Liver (tissue), 9 donors: ENCODE results near the gene SLC8A2. TPM values are rescaled to one million over a fixed set of nuclear protein-coding genes. Genes with fewer than 3 reads are reported as not detected.
A peak's percentile ranks its signal among the peaks of the same experiment; 100 is the strongest.

Experiments
- DNase-seq: peaks from one replicate; pipeline ENCODE4 v3.0.0-alpha.2; 2017; ENCODE audit warnings: low spot score
- H3K27ac ChIP-seq, 2 donors: one replicate each; pipeline ENCODE4 v1.7.0; 2013; ENCODE audit warnings: inconsistent platforms in 2 of 2, low read length in 2 of 2, control low read depth in 1 of 2, low read depth in 1 of 2, mild to moderate bottlenecking in 1 of 2
- H3K27me3 ChIP-seq, 4 donors: one replicate each; pipeline versions ENCODE4 v1.6.1 to v1.7.0; 2013; ENCODE audit warnings: low read length in 3 of 4, inconsistent platforms in 1 of 4, mild to moderate bottlenecking in 1 of 4, moderate library complexity in 1 of 4; ENCODE audit not compliant: control insufficient read depth in 4 of 4, insufficient read depth in 4 of 4
- H3K36me3 ChIP-seq, 4 donors: one replicate each; pipeline versions ENCODE4 v1.6.1 to v1.7.0; 2013; ENCODE audit warnings: low read length in 3 of 4, mild to moderate bottlenecking in 3 of 4, low read depth in 1 of 4, moderate library complexity in 1 of 4; ENCODE audit not compliant: control insufficient read depth in 4 of 4, insufficient read depth in 3 of 4
- H3K4me1 ChIP-seq, 4 donors: one replicate each; pipeline versions ENCODE4 v1.6.1 to v1.7.0; 2013; ENCODE audit warnings: low read length in 3 of 4, mild to moderate bottlenecking in 3 of 4, moderate library complexity in 1 of 4; ENCODE audit not compliant: control insufficient read depth in 4 of 4, insufficient read depth in 4 of 4
- H3K4me3 ChIP-seq, 3 donors: one replicate each; pipeline versions ENCODE4 v1.6.1 to v1.7.0; 2013; ENCODE audit warnings: low read length in 3 of 3, control low read depth in 1 of 3, low read depth in 1 of 3, mild to moderate bottlenecking in 1 of 3
- H3K9ac ChIP-seq, 2 donors: one replicate each; pipeline ENCODE4 v1.7.0; 2013; ENCODE audit warnings: low read length in 2 of 2, mild to moderate bottlenecking in 2 of 2, moderate library complexity in 2 of 2, control low read depth in 1 of 2, low read depth in 1 of 2
- H3K9me3 ChIP-seq, 4 donors: one replicate each; pipeline versions ENCODE4 v1.6.1 to v1.7.0; 2013; ENCODE audit warnings: low read length in 3 of 4; ENCODE audit not compliant: control insufficient read depth in 4 of 4
- FOXA1 ChIP-seq: IDR thresholded peaks from 2 replicates; pipeline ENCODE4 v1.6.1; 2016; ENCODE audit warnings: antibody characterized with exemption
- FOXA2 ChIP-seq: IDR thresholded peaks from 2 replicates; pipeline ENCODE4 v1.6.1; 2016; ENCODE audit warnings: antibody characterized with exemption
- GABPA ChIP-seq, 2 donors: IDR thresholded peaks in 1 of 2; conservative IDR thresholded peaks in 1 of 2; 2 replicates each; pipeline ENCODE4 v1.6.1; 2016; ENCODE audit warnings: antibody characterized with exemption in 2 of 2, mild to moderate bottlenecking in 1 of 2, moderate library complexity in 1 of 2
- HNF4A ChIP-seq, 2 donors: conservative IDR thresholded peaks; 2 replicates each; pipeline ENCODE4 v1.6.1; 2016; ENCODE audit warnings: antibody characterized with exemption in 2 of 2, mild to moderate bottlenecking in 2 of 2
- HNF4G ChIP-seq: IDR thresholded peaks from 2 replicates; pipeline ENCODE4 v1.6.1; 2016; ENCODE audit warnings: antibody characterized with exemption
- JUND ChIP-seq, 2 donors: IDR thresholded peaks; 2 replicates each; pipeline ENCODE4 v1.6.1; 2016; ENCODE audit warnings: antibody characterized with exemption in 2 of 2
- MAX ChIP-seq: IDR thresholded peaks from 2 replicates; pipeline ENCODE4 v1.6.1; 2016; ENCODE audit warnings: antibody characterized with exemption
- NR2F2 ChIP-seq: IDR thresholded peaks from 2 replicates; pipeline ENCODE4 v1.6.1; 2016; ENCODE audit warnings: antibody characterized with exemption
- RAD21 ChIP-seq, 2 donors: IDR thresholded peaks; 2 replicates each; pipeline ENCODE4 v1.6.1; 2016; ENCODE audit warnings: antibody characterized with exemption in 2 of 2, mild to moderate bottlenecking in 2 of 2
- RXRA ChIP-seq, 2 donors: IDR thresholded peaks; 2 replicates each; pipeline ENCODE4 v1.6.1; 2017 to 2018; ENCODE audit warnings: antibody characterized with exemption in 2 of 2, mild to moderate bottlenecking in 1 of 2
- SP1 ChIP-seq: IDR thresholded peaks from 2 replicates; pipeline ENCODE4 v1.6.1; 2018; ENCODE audit warnings: antibody characterized with exemption, mild to moderate bottlenecking
- TAF1 ChIP-seq: conservative IDR thresholded peaks from 2 replicates; pipeline ENCODE4 v1.6.1; 2016; ENCODE audit warnings: antibody characterized with exemption, mild to moderate bottlenecking
- YY1 ChIP-seq: IDR thresholded peaks from 2 replicates; pipeline ENCODE4 v1.6.1; 2016; ENCODE audit warnings: antibody characterized with exemption, mild to moderate bottlenecking
- ZBTB33 ChIP-seq: IDR thresholded peaks from 2 replicates; pipeline ENCODE4 v1.6.1; 2016; ENCODE audit warnings: antibody characterized with exemption
- WGBS: extraction: QIAGEN DNeasy Blood & Tissue Kit; methylation state at CpG from one replicate; pipeline ENCODE4 v1.1.7; 2013; 5-methylcytosine and 5-hydroxymethylcytosine counted together
- polyA plus RNA-seq, 2 donors: library from polyadenylated mRNA; stranded (reverse) in 1 of 2; unstranded in 1 of 2; fragments of 200-250 nt in 1 of 2; fragments of >200 nt in 1 of 2; fragmentation: Nextera tagmentation in 1 of 2; extraction: Ambion mirVana in 1 of 2; gene quantifications; one replicate each; pipeline versions ENCODE4 v1.2.1 to v1.2.3, GENCODE V29; 2013 to 2015
- total RNA-seq, 2 donors: library from RNA; depleted of rRNA; stranded (reverse); fragments of >200 nt; gene quantifications; one replicate each; pipeline ENCODE4 v1.2.3, GENCODE V29; 2014
- TF ChIP-seq, protein P1 (sequence below): IDR thresholded peaks from 2 replicates; pipeline ENCODE4 v1.6.1; 2016; ENCODE audit warnings: antibody characterized with exemption, mild to moderate bottlenecking
- TF ChIP-seq, protein P2 (sequence below): IDR thresholded peaks from 2 replicates; pipeline ENCODE4 v1.6.1; 2016; ENCODE audit warnings: antibody characterized with exemption
- TF ChIP-seq, protein P3 (sequence below): fragments of 150-350 bp; IDR thresholded peaks from 2 replicates; pipeline ENCODE4 v1.5.1; 2017; ENCODE audit warnings: improper control_type of control experiment, low read depth, low read length; ENCODE audit not compliant: missing input control
- donor health status: healthy.
- donor health status: healthy.
- donor health status: healthy.
- donor health status: healthy.
- donor health status: healthy.

Gene SLC8A2
- total and polyA plus RNA-seq, 4 donors, result 0.01 to 0.25 TPM; not detected in 2

DNA sequence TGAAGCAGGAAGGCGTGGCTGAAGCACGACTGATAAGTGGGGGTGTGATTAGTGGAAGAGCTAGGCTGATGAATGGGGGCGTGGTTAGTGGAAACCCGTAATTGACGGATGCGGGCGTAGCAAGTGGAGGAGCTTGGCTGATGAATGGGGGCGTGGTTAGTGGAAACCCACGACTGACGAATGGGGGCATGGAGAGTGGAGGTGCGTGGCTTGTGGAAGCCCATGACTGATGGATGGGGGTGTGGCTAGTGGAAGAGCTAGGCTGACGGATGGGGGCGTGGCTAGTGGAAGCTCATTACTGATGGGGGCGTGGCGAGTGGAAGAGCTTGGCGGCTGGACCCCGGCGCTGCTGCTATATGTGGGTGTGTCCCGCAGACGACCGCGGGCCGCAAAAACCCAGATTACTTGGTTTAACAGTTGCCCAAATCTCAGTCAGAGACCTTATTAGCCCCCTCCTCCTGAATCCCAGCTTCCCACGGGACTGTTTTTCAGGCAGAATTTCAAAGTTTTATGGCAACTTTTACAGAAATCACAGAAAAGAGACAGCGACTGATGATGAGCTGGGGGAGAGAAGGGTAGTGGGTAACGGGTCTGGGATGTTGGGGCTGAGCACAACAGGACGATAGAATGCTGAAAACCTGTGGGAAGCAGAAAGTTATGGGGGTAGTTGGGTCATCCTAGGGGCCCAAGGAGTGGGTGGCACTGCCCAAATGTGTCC lies 43.4 kb downstream of the SLC8A2 start:
- Histone ChIP-seq H3K9ac (no peak overlapping the region), H3K4me3 (no peak overlapping the region), H3K27ac (no peak overlapping the region), H3K27me3 (peaks cover 0 to 9% (median 4%) of the 10 kb centered on the region in 4 donors), H3K36me3 (no peaks in the 10 kb centered on the region), H3K9me3 (no peaks in the 10 kb centered on the region), H3K4me1 (peaks cover 2 to 10% (median 5%) of the 10 kb centered on the region in 4 donors)
- no peak for TF ChIP-seq SP1
- no peak for TF ChIP-seq NR2F2
- no peak for TF ChIP-seq ZBTB33
- no peak for TF ChIP-seq TAF1
- TF ChIP-seq JUND (IDR thresholded peaks at IDR 0.05), result no peak
- TF ChIP-seq RXRA (IDR thresholded peaks at IDR 0.05), result no peak
- no peak for TF ChIP-seq RAD21 (IDR thresholded peaks at IDR 0.05)
- TF ChIP-seq, protein P1, sequence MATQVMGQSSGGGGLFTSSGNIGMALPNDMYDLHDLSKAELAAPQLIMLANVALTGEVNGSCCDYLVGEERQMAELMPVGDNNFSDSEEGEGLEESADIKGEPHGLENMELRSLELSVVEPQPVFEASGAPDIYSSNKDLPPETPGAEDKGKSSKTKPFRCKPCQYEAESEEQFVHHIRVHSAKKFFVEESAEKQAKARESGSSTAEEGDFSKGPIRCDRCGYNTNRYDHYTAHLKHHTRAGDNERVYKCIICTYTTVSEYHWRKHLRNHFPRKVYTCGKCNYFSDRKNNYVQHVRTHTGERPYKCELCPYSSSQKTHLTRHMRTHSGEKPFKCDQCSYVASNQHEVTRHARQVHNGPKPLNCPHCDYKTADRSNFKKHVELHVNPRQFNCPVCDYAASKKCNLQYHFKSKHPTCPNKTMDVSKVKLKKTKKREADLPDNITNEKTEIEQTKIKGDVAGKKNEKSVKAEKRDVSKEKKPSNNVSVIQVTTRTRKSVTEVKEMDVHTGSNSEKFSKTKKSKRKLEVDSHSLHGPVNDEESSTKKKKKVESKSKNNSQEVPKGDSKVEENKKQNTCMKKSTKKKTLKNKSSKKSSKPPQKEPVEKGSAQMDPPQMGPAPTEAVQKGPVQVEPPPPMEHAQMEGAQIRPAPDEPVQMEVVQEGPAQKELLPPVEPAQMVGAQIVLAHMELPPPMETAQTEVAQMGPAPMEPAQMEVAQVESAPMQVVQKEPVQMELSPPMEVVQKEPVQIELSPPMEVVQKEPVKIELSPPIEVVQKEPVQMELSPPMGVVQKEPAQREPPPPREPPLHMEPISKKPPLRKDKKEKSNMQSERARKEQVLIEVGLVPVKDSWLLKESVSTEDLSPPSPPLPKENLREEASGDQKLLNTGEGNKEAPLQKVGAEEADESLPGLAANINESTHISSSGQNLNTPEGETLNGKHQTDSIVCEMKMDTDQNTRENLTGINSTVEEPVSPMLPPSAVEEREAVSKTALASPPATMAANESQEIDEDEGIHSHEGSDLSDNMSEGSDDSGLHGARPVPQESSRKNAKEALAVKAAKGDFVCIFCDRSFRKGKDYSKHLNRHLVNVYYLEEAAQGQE, result no peak
- peak; percentile 66 for DNase-seq
- WGBS, result 3% methylated on average over 27 of the region's 27 CpGs

GRCh38 chr19:47427241-47428176 lies 44.2 kb downstream of the SLC8A2 start:
- DNase-seq, result peak; percentile 75
- Histone ChIP-seq H3K27me3 (peaks cover 0 to 12% (median 7%) of the 10 kb centered on the region in 4 donors), H3K4me3 (no peak overlapping the region), H3K4me1 (peaks cover 2 to 10% (median 5%) of the 10 kb centered on the region in 4 donors), H3K27ac (no peak overlapping the region), H3K9ac (no peak overlapping the region), H3K9me3 (no peaks in the 10 kb centered on the region), H3K36me3 (no peaks in the 10 kb centered on the region)
- TF ChIP-seq ZBTB33, result no peak
- no peak for TF ChIP-seq MAX
- TF ChIP-seq YY1, result no peak
- no peak for TF ChIP-seq TAF1
- TF ChIP-seq GABPA (IDR thresholded peaks at IDR 0.05 in 1 of 2, conservative IDR thresholded peaks at IDR 0.05 in 1 of 2), result no peak
- no peak for TF ChIP-seq FOXA2
- TF ChIP-seq, protein P2, sequence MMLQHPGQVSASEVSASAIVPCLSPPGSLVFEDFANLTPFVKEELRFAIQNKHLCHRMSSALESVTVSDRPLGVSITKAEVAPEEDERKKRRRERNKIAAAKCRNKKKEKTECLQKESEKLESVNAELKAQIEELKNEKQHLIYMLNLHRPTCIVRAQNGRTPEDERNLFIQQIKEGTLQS, result no peak
- TF ChIP-seq FOXA1, result no peak
- no peak for TF ChIP-seq RXRA (IDR thresholded peaks at IDR 0.05)
- no peak for TF ChIP-seq NR2F2
- TF ChIP-seq HNF4G, result no peak
- TF ChIP-seq SP1, result no peak
- TF ChIP-seq RAD21 (IDR thresholded peaks at IDR 0.05), result peak; percentile 71 to 83
- TF ChIP-seq, protein P3, sequence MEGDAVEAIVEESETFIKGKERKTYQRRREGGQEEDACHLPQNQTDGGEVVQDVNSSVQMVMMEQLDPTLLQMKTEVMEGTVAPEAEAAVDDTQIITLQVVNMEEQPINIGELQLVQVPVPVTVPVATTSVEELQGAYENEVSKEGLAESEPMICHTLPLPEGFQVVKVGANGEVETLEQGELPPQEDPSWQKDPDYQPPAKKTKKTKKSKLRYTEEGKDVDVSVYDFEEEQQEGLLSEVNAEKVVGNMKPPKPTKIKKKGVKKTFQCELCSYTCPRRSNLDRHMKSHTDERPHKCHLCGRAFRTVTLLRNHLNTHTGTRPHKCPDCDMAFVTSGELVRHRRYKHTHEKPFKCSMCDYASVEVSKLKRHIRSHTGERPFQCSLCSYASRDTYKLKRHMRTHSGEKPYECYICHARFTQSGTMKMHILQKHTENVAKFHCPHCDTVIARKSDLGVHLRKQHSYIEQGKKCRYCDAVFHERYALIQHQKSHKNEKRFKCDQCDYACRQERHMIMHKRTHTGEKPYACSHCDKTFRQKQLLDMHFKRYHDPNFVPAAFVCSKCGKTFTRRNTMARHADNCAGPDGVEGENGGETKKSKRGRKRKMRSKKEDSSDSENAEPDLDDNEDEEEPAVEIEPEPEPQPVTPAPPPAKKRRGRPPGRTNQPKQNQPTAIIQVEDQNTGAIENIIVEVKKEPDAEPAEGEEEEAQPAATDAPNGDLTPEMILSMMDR, result peak; percentile 90
- no peak for TF ChIP-seq HNF4A (conservative IDR thresholded peaks at IDR 0.05)
- WGBS, result 9% methylated on average over 17 of the region's 17 CpGs
